ENCODE results near the gene SLIT3.

DNA sequence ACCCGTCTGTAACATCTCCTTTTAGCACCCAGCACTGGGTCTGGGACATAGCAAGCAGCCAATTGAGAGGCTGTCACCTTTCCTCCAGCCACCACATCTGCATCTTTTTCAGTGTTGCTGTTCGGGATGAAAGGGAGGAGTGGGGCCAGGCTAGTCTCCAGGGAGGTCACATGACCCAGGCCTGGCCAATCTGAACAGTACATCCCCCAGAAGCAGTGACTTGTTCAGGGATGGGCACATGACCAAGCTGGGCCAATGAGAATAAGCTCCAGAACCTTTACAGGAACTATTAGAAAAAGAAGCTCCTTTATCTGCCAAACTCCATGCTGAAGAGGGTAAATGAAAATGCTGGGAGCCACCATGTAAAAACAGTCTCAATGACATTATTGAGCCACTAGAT is 359.0 kb downstream of the SLIT3 start:
- TF ChIP-seq CTCF (IDR thresholded peaks at IDR 0.05; ENCODE audit: low read depth, low read length) (no peak), POLR2A (IDR thresholded peaks at IDR 0.05; ENCODE audit: extremely low read depth, insufficient read length) (no peak), MAX (IDR thresholded peaks at IDR 0.05; ENCODE audit: low read depth, low read length) (no peak), MYC (IDR thresholded peaks at IDR 0.05; ENCODE audit: low read depth, low read length) (no peak)

All from NB4 (cell line).